GM10266 (cell line): ENCODE results near the gene SYNJ1.
A peak's percentile ranks its signal among the peaks of the same experiment; 100 is the strongest.

Experiments
- DNase-seq: peaks from one replicate; pipeline ENCODE4 v3.0.0; 2012; ENCODE audit errors: extremely low spot score
- TF ChIP-seq, protein P1 (sequence below): IDR thresholded peaks from 2 replicates; pipeline ENCODE4 v1.5.1; 2012; ENCODE audit warnings: mild to moderate bottlenecking, low read depth; ENCODE audit not compliant: control insufficient read depth, insufficient read depth; ENCODE audit errors: missing control alignments

The SYNJ1 gene

DNA sequence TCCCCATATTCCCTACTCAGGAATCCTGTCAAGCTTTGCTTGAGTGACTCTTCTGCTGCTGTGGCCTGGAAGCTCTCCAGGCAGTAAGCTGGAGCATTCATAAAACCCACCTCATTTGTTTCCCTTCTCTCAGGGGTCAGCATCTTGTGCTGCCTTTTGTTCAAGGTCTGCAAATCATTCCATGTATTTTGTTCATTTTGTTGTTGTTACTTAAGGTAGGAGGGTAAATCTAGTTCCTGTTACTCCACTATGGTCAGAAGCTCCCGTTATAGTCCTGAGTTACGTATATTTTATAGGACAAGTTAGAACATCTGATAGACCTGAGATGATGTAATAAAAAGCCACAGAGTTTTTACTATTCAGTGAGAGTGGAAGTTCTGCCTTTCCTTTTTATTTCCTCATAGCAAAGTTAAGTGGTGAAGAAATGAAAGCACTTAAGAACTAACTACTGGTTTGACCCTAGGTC is 9.9 kb downstream of the SYNJ1 start:
- TF ChIP-seq, protein P1, sequence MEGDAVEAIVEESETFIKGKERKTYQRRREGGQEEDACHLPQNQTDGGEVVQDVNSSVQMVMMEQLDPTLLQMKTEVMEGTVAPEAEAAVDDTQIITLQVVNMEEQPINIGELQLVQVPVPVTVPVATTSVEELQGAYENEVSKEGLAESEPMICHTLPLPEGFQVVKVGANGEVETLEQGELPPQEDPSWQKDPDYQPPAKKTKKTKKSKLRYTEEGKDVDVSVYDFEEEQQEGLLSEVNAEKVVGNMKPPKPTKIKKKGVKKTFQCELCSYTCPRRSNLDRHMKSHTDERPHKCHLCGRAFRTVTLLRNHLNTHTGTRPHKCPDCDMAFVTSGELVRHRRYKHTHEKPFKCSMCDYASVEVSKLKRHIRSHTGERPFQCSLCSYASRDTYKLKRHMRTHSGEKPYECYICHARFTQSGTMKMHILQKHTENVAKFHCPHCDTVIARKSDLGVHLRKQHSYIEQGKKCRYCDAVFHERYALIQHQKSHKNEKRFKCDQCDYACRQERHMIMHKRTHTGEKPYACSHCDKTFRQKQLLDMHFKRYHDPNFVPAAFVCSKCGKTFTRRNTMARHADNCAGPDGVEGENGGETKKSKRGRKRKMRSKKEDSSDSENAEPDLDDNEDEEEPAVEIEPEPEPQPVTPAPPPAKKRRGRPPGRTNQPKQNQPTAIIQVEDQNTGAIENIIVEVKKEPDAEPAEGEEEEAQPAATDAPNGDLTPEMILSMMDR = no peak
- no peak for DNase-seq

DNA sequence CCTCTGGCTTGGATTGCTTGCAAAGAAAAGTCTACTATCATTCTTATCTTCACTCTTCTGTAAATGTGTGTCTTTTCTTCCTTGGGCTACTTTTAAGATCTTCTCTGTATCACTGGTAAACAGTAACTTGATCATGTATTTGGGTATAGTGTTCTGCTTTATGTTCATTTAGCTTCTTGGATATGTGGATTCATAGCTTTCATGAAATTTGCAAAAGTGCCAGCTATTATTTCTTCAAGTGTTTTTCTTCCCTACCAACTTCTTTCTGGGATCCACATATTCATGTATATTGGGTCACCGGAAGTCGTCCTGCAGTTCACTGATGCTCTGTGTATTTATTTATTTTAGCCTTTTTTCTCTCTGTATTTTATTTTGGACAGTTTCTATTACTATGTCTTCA is 11.3 kb downstream of the SYNJ1 start:
- DNase-seq = no peak
- TF ChIP-seq, protein P1 = no peak

DNA sequence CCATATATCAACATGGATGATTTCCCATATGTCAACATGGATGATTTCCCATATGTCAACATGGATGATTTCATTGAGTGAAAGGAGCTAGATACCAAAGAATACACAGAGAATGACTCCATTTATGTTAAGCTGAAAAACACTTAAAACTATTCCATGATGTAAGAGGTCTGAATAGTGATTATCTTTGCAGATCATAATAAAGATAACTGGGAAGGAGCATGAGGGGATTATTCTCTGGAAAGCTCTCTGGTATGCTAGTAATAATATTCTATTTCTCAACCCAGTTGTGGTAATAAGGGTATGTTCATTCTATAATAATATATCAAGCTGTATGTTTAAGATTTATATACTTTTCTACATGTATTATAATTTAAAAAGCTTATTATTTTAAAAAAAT is 14.1 kb downstream of the SYNJ1 start:
- TF ChIP-seq, protein P1 = no peak
- DNase-seq = no peak

DNA sequence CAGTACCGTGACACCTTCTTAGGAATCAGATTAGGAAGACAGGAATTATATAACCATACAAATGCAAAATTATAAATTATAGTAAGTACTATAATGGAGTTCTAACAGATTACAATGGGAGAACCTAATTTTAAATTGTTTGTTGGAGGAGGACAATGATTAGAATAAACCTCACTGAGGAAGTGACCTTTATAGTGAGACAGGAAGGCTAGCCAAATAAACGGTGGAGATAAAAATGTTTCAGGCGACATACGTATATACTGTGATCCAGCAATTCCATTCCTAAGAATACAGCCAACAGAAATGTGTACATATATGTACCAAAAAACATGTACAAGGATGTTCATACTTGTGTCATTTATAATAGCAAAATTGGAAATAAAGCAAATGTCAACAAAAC is 15.2 kb downstream of the SYNJ1 start:
- DNase-seq = no peak
- TF ChIP-seq, protein P1 = no peak

DNA sequence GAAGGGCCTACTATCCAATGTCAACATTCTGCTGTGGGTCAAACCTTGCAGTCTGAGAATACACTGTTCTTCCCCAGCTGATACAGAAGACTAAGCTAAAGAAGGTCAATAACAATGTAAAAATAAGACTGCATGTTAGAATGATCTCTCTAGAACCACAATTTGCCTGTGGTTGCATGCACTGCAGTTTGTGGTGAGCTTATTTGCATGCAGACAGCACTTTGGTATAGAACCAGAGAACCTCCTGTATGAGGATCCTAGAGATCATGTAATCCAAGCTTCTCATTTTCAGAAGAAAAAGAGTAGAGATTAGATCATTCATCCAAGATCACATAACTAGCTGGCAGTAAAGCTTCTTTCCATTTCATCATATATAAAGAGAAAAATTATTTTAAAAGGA is 15.8 kb downstream of the SYNJ1 start:
- peak; percentile 62 for DNase-seq
- TF ChIP-seq, protein P1 = no peak

DNA sequence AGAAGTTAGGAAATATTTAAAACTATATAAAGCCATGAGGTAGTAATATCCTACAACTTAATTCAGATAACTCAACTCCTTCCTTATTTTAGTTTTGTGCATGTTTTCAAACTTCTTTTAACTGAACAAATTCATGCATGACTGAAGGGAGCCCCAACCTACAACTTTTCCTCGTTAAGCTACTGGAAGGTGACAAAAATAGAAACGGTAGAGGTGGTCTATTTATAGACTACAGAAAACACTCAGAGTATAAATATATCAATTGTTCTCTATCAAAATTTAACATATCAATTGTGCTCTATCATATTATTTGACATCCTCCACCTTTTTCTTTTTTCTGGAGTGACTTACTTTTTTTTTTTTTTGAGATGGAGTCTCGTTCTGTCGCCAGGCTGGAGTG is 16.8 kb downstream of the SYNJ1 start:
- TF ChIP-seq, protein P1 = no peak
- no peak for DNase-seq

DNA sequence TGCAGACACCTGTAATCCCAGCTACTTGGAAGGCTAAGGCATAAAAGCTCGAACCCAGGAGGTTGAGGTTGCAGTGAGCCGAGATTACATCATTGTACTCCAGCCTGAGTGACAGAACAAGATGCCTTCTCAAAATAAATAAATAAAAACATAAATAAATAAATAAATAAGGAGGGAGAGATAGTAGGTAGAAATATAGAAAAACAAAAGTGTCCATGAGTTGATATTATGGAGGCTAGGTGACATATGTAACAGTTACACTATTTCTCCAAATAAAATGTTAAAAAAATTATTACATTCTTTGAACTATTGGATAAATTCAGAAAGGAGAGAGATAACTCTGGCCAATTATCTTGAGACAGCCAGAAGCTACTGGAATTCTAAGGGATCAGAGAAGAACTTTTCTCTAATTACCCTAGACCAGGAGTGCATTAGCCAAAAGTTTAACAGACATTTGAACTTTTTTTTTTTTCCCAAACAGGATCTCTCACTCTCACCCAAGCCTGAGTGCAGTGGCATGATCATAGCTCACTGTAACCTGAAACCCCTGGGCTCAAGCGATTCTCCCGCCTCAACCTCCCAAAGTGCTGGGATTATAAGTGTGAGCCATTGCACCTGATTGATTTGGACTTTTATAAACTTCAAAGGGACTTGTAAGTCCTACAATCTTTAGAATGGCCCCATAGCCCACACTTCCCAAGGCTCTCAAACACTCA is 17.6 kb downstream of the SYNJ1 start:
- no peak for DNase-seq
- TF ChIP-seq, protein P1 = no peak
